ENCODE results near the gene AKAP12.
"Not testable (repeated sequence)": the region's sequence is repeated elsewhere in the genome, so short reads cannot be mapped to it uniquely, and the experiment has no call there.

AKAP12 gene

GRCh38 chr6:151352410-151353396 lies 112.9 kb downstream of the AKAP12 start:
- ATAC-seq (ENCODE audit: insufficient read depth, low read depth), result no peak
- TF ChIP-seq CTCF (IDR thresholded peaks at IDR 0.05; ENCODE audit: borderline replicate concordance, extremely low read depth, low read length, poor library complexity, severe bottlenecking) (no peak), EZH2 (IDR thresholded peaks at IDR 0.05; ENCODE audit: borderline replicate concordance, low read depth, low read length, severe bottlenecking) (no peak)
- DNase-seq, result no peak
- Histone ChIP-seq H4K20me1 (ENCODE audit: insufficient read depth, low read length) (no peaks in the 10 kb centered on the region), H3K4me2 (ENCODE audit: insufficient read depth, low read length) (no peak overlapping the region), H3K4me1 (ENCODE audit: insufficient read depth, low read length) (no peaks in the 10 kb centered on the region), H3K9me3 (ENCODE audit: insufficient read depth, low read length, severe bottlenecking) (no peaks in the 10 kb centered on the region), H3K9ac (ENCODE audit: low read depth, low read length) (no peak overlapping the region), H3K27me3 (ENCODE audit: insufficient read depth, low read length, poor library complexity) (no peaks in the 10 kb centered on the region), H3K4me3 (ENCODE audit: low read depth in 1 of 2, low read length in 2 of 2) (no peak overlapping the region), H3K79me2 (ENCODE audit: insufficient read depth, low read length) (no peaks in the 10 kb centered on the region), H3K27ac (ENCODE audit: low read length) (no peak overlapping the region), H2AFZ (ENCODE audit: low read depth, low read length) (no peak overlapping the region), H3K36me3 (ENCODE audit: insufficient read depth, low read length) (no peaks in the 10 kb centered on the region)

- H3K36me3 ChIP-seq (ENCODE audit: insufficient read depth, low read length), result no peaks in the 10 kb centered on the region; the same call in 1 of the 2 replicates
- H3K27ac ChIP-seq (ENCODE audit: low read length), result no peak overlapping the region
- no peaks in the 10 kb centered on the region for H3K4me1 ChIP-seq (ENCODE audit: insufficient read depth, low read length)
- no peak for DNase-seq
- no peaks in the 10 kb centered on the region for H3K27me3 ChIP-seq (ENCODE audit: insufficient read depth, low read length, poor library complexity)
- no peak overlapping the region for H3K4me3 ChIP-seq (ENCODE audit: low read depth in 1 of 2, low read length in 2 of 2)
- no peaks in the 10 kb centered on the region for H4K20me1 ChIP-seq (ENCODE audit: insufficient read depth, low read length)
- no peak overlapping the region for H2AFZ ChIP-seq (ENCODE audit: low read depth, low read length)
- H3K9ac ChIP-seq (ENCODE audit: low read depth, low read length), result no peak overlapping the region
- H3K79me2 ChIP-seq (ENCODE audit: insufficient read depth, low read length), result no peaks in the 10 kb centered on the region
- no peaks in the 10 kb centered on the region for H3K9me3 ChIP-seq (ENCODE audit: insufficient read depth, low read length, severe bottlenecking)
- no peak for ATAC-seq (ENCODE audit: insufficient read depth, low read depth)
- H3K4me2 ChIP-seq (ENCODE audit: insufficient read depth, low read length), result no peak overlapping the region
- no peak for TF ChIP-seq CTCF (IDR thresholded peaks at IDR 0.05; ENCODE audit: borderline replicate concordance, extremely low read depth, low read length, poor library complexity, severe bottlenecking)
- TF ChIP-seq EZH2 (IDR thresholded peaks at IDR 0.05; ENCODE audit: borderline replicate concordance, low read depth, low read length, severe bottlenecking), result no peak
Measured at GRCh38 chr6:151353795-151354194, 114.0 kb downstream of the AKAP12 start.

GRCh38 chr6:151356983-151357382 lies 117.2 kb downstream of the AKAP12 start:
- H3K79me2 ChIP-seq (ENCODE audit: insufficient read depth, low read length); H3K4me3 ChIP-seq (ENCODE audit: low read depth in 1 of 2, low read length in 2 of 2); H4K20me1 ChIP-seq (ENCODE audit: insufficient read depth, low read length); H3K27ac ChIP-seq (ENCODE audit: low read length); H3K27me3 ChIP-seq (ENCODE audit: insufficient read depth, low read length, poor library complexity); H3K9ac ChIP-seq (ENCODE audit: low read depth, low read length); H3K9me3 ChIP-seq (ENCODE audit: insufficient read depth, low read length, severe bottlenecking); DNase-seq; H3K4me1 ChIP-seq (ENCODE audit: insufficient read depth, low read length); H2AFZ ChIP-seq (ENCODE audit: low read depth, low read length); H3K4me2 ChIP-seq (ENCODE audit: insufficient read depth, low read length); ATAC-seq (ENCODE audit: insufficient read depth, low read depth): not testable (repeated sequence)
- peaks cover 16% of the 10 kb centered on the region for H3K36me3 ChIP-seq (ENCODE audit: insufficient read depth, low read length)

GRCh38 chr6:151357758-151358436 lies 118.1 kb downstream of the AKAP12 start:
- no peak overlapping the region for H3K4me2 ChIP-seq (ENCODE audit: insufficient read depth, low read length)
- no peak overlapping the region for H3K4me3 ChIP-seq (ENCODE audit: low read depth in 1 of 2, low read length in 2 of 2)
- no peak overlapping the region for H2AFZ ChIP-seq (ENCODE audit: low read depth, low read length)
- no peak for TF ChIP-seq CTCF (IDR thresholded peaks at IDR 0.05; ENCODE audit: borderline replicate concordance, extremely low read depth, low read length, poor library complexity, severe bottlenecking)
- no peak for TF ChIP-seq EZH2 (IDR thresholded peaks at IDR 0.05; ENCODE audit: borderline replicate concordance, low read depth, low read length, severe bottlenecking)
- no peak for ATAC-seq (ENCODE audit: insufficient read depth, low read depth)
- no peak for DNase-seq
- H3K4me1 ChIP-seq (ENCODE audit: insufficient read depth, low read length), result no peaks in the 10 kb centered on the region
- H4K20me1 ChIP-seq (ENCODE audit: insufficient read depth, low read length), result no peaks in the 10 kb centered on the region
- peaks cover 20% of the 10 kb centered on the region for H3K36me3 ChIP-seq (ENCODE audit: insufficient read depth, low read length)
- no peak overlapping the region for H3K9ac ChIP-seq (ENCODE audit: low read depth, low read length)
- no peaks in the 10 kb centered on the region for H3K9me3 ChIP-seq (ENCODE audit: insufficient read depth, low read length, severe bottlenecking)
- H3K27me3 ChIP-seq (ENCODE audit: insufficient read depth, low read length, poor library complexity), result no peaks in the 10 kb centered on the region
- H3K27ac ChIP-seq (ENCODE audit: low read length), result no peak overlapping the region
- no peaks in the 10 kb centered on the region for H3K79me2 ChIP-seq (ENCODE audit: insufficient read depth, low read length)
